ENCODE results near the gene DNAJB13.

DNA sequence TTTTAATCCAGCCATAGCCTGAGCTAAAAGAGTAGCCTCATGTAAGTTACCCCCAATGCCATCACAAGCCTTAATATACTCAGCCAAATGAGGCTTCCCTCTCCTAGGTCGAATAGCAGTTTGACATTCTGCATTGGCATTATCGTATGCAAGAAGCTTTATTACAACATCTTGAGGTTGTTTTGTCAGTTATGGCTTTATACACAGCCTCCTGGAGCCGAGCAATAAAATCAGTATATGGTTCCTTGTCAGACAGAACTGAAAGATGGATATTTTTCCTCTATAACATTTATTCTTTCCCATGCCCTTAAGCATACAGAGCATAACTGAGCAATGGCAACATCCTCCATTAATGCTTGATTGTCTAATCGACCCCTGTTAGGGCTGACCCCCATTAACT is 5.4 kb upstream of the DNAJB13 start:
- TF ChIP-seq POLR2A (IDR thresholded peaks at IDR 0.05) (no peak), CTCF (IDR thresholded peaks at IDR 0.05) (no peak)
